Measurements from ENCODE around the gene RBM39.
A peak's percentile ranks its signal among the peaks of the same experiment; 100 is the strongest.
"Not testable (repeated sequence)": the region's sequence is repeated elsewhere in the genome, so short reads cannot be mapped to it uniquely, and the experiment has no call there.

RBM39 gene

DNA sequence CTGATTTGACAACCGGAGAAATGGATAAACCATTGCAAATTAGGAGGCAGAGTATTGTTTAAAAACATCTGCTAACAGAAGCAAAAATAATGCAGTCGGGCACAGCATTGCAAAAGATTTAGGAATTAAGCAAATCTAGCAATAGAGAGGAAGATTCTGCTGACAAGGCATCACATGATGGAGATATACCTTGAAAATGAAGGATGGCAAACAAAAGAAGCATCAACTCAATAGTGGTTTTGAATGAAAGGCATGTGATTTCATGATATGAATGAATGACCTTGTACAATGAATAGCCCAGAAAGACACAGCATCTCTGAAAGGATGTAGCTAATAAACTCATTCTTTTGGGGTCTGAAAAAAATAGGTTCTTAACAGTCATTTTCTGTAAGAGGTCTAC is 8.6 kb upstream of the RBM39 start:
- DNase-seq (ENCODE audit: low spot score), result no peak

DNA sequence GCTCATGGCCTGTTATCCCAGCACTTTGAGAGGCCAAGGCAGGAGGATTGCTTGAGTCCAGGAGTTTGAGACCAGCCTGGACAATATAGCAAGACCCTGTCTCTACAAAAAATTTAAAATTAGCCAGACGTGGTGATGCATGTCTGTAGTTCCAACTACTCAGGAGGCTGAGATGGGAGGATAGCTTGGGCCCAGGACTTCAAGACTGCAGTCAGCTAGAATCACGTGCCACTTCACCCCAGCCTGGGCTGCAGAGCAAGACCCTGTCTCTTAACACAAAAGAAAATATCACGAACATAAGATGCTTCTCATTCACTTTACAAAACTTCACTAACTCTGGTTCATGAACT is 2.4 kb upstream of the RBM39 start:
- not testable (repeated sequence) for DNase-seq (ENCODE audit: low spot score)

DNA sequence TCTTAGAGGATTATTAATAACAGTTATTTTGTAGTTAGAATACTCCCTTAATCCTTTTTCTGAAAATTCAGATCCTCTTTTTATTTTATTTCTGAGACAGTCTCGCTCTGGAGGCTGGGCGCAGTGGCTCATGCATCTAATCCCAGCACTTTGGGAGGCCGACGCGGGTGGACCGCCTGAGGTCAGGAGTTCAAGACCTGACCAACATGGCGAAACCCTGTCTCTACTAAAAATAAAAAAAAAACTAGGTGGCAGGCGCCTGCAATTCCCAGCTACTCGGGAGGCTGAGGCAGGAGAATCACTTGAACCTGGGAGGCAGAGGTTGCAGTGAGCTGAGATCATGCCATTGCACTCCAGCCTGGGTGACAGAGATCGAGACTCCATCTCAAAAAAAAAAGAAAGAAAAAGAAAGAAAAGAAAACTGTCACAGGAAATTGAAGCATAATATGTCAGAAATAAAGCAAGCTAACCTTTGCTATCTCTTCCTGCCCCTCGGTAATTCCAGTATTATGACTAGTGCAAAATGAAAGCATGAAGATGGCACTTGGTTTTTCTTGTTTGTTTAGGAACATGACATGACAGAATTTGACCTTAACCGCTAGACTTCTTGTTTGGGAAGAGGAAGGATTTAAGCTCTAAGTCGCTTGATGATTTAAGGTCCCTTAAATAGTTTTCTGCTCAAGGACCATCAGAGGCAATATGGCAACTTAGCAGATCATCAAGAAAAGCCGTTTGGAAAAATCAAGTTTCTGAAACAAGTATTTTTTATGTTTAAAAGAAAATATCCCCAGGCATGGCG is 1.8 kb upstream of the RBM39 start:
- peak; percentile 23 for DNase-seq (ENCODE audit: low spot score)

DNA sequence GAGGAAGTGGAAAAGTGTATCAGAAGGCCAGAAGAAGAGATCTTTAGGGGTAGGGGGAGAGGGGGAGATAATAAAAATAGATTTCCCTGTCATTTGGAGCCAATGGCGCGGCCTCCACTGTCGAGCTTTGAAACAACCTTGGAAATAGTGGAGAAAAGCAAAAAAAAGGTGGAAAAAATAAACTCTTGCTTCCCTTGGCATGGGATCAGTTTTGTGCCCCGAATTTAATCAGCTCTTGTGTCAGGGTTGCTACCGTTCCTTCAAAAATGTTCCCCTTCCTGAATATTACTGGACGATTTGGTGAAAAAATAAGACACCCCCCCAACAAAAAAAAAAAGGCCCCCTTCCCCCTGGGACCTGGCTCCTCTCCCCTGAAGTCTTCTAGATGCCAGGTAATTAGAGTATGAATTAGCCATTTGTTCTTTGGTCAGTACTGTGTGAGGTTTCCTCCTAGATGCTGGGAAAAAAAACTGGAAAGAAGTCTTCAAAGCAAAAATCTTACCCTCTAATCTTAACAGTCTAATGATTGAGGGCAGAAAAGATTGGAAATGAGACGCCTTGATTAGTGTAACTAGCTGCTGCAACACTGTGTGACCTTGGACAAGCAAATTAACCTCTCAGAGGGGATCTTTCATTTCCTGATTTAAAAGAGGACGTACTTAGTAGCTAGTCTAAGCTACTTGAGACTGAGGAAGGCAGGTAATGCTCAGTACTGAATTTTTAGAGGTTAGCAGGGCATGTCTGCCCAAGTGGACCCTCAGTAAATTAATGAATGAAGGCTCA is 872 bp upstream of the RBM39 start:
- DNase-seq (ENCODE audit: low spot score), result peak; percentile 36

DNA sequence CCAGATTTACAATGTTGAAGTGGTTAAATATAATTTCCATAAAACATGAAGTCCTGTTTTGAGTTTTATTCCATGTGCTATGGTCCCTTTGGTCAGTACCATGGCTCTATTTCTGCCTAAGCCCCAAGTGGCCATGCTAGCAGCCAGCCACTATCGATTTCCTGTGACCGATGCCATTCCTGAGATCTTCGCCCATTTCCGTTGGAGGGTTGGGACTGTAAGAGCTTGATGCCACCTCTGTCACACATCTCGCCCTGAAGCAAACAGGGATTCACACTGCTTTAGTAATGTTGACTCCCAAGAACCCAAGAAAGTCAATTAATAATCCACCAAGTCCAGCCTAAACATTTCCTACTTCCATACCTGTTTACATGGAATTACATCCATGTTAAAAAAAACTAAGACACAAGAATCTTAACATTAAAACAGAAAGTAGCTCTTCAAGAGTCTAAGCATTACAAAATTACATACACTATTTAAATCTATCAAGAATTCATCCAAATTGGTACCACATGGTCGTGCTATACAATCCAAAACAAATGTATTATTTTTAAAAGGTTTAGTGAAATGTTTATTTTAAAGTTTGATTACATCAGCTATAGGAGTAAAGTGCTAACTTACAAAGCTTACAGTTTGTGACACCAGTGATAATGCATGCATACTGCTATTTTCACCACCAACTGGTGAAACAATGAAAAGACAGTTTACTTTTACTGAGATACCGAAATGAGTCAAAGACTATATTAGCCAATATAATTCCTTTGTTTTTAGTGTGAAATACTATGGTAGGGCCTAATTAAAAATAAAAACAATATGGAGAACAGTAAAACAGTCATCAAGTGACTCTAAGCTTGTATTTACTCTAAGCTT is 2.5 kb downstream of the RBM39 start:
- DNase-seq (ENCODE audit: low spot score), result peak; percentile 15

DNA sequence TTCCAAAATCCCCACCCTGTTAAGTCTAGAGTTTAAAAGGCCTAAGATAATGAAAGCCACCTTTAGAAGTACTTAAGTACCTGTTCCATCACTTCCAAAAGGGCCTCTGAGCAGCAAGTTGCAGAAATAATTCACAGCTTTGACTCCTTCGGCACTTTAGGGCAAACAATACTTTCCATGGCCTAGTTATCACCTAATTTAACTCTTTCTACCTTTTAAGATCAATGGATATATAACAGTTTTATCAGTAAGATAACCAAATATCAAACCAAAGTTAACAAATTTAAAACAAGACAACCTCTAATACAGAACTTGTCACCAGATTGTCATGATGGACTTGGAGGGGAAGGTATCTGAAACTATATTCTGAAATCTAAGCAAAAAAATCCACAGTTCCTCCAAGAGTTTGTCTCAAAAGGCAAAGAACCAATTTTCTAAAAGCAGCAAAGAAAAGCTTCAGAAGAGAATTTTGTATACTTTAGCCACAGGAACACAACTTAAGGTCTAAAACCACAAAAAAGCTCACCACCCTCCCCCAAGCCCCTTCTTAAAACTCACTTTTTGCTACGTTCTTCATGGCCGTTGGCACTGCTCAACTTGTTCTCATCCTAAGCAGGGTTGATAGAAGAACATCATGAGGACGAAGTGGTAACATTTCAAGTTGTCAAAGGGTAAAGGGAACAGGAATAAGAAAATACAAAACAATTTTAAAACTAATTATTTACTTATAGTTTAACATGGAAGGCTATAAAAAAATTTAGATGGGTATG is 3.5 kb downstream of the RBM39 start:
- DNase-seq (ENCODE audit: low spot score), result no peak

DNA sequence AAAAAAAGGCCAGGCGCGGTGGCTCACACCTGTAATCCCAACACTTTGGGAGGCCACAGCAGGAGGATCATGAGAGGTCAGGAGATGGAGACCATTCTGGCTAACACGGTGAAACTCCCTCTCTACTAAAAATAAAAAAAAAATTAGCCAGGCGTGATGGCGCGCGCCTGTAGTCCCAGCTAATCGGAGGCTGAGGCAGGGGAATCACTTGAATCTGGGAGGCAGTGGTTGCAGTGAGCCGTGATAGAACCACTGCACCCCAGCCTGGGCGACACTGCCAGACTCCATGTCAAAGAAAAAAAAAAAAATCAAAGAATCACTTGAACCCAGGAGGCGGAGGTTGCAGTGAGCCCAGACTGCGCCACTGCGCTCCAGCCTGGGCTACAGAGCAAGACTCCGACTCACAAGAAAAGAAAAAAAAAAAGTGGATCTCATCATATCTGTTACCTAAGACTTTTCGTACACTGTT is 4.2 kb downstream of the RBM39 start:
- no peak for DNase-seq (ENCODE audit: low spot score)

DNA sequence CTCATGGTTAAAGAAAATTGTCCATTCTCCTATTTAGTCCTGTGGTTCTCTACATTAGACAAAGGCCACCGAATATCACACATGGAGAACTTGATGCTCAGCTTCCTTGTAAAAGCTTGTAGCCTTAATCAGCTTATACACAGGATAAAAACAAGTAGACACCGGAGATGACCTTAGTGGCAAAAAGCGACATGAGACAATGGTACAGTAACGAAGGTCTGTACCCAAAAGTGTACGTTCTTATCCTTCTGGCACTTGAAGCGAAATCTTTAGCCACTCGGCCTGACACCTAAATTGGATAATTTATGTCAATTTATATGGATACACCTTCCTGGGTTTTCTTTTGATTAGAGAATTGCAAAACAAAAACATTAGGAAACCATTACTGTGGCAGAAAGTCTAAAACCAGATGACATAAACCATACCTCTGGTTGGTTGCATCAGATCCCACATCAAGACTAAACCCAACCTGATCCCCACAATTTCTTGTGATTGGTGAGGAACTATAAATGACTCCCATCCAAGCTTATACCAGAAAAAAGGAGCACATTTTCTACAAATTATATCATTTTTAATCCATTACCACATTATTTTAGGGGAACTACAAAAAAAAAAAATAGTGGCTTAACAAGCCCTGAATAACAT is 6.1 kb downstream of the RBM39 start:
- no peak for DNase-seq (ENCODE audit: low spot score)

DNA sequence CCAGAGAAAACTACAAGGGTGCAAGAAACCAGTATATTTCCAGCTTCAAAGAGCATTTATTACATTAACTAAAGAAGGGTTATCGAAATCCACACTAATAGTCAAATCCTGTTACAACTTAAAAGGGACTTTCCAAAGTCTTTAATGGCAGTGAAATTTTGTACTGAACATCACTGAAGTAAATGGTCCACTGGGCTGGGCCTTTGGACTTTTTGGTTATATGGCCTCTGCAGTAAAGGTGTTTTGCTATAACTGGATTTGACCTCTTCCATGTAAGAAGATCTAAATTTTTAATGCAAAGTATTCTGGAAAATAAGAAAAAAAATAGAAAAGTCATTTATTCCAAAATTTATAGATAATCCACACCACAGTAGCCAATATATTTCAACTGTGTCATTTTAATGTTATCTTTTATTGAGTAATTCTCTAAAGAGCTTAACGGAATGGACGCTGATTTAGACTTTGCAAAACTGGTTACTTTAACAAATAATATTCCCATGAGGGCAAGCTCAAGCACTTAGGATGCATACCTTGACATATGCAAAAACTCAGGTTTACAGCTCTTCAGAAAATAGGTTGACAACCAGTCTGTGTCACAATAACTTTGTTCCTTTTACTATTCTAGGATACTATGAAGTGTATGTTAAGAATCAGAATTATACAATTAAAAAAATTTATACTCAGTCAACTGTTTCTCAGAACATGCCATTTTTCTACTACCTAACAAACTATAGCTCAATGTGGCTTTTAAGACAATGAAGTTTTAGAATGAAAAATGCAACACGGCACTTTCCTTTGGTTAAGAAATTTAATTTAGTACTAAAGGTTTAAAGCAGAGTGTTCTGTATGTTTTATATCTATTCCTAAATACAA is 7.0 kb downstream of the RBM39 start:
- DNase-seq (ENCODE audit: low spot score), result no peak

DNA sequence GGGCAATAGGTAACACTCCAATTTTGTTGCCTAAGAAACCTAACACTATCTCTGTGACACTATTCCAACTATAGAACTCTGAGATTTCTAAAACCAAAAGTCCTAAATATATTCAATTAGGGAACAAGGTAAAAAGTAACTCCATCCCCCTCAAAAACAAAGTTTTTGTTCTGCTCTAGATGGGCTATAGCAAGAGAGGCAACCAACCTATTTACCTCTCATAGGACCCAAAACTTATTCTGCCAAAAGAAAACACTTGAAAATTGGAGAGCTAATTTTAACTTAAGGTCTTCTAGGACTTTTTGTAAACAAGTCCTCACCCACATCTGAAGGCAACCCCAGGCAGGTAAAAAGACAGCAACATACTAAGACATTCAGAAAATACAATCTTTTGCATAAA is 7.7 kb downstream of the RBM39 start:
- no peak for DNase-seq (ENCODE audit: low spot score)

DNA sequence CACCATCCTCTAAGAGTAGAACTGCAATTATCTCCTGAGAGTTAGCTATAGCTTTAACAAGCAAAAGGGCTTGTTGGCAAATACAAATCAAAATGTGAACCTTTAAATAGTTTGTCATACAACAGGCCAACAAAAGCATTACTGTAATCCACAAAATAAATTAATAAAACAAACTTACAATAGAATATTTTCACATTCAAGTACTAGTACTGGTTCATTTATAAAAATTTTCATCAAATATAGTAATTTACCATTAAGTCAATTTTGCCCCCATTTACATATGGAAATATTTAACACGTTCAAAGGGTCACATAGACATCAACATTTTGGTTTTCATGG is 9.4 kb downstream of the RBM39 start:
- no peak for DNase-seq (ENCODE audit: low spot score)

DNA sequence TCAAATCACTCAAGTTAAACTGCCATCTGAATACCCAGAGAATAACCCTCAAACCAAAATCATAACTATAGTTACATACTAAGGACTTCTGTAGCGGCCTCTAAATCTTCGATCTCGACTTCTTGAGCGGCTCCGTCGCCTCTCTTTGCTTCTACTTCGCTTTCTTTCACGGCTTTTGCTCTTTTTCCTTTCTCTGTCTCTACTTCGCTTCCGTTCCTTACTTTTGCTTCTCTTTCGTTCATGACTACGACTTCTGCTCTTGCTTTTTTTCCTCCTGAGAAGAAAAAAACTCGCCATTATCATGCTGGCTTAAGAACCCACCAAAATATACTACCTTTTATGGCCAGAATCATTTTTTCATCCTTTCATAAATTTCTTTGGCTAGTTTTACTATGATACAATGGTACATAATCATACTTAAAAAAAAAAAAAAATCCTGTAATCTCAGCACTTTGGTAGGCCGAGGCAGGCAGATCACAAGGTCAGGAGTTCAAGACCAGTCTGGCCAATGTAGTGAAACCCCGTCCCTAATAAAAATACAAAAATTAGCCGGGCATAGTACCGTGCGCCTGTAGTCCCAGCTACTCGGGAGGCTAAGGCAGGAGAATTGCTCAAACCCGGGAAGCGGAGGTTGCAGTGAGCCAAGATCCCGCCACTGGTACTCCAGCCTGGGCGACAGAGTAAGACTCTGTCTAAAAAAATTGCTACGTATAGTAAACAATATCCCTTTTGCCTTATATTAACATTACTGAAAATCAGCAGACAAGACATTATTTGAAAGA is 10.0 kb downstream of the RBM39 start:
- DNase-seq (ENCODE audit: low spot score), result no peak

DNA sequence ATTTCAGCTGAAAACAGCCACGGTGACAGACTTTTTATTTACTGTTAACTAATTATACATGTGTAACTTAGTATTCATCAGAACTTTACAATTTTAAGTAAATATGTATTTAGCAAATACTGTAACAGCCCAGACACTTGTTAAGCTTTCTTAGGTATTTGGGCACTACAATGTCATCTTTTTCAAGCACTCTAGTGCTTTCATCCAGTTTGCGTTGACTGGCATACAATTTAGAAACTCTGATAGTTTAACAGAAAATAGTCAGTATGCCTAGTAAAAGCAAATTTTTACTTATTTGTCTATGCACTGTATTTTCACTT is 10.6 kb downstream of the RBM39 start:
- no peak for DNase-seq (ENCODE audit: low spot score)

DNA sequence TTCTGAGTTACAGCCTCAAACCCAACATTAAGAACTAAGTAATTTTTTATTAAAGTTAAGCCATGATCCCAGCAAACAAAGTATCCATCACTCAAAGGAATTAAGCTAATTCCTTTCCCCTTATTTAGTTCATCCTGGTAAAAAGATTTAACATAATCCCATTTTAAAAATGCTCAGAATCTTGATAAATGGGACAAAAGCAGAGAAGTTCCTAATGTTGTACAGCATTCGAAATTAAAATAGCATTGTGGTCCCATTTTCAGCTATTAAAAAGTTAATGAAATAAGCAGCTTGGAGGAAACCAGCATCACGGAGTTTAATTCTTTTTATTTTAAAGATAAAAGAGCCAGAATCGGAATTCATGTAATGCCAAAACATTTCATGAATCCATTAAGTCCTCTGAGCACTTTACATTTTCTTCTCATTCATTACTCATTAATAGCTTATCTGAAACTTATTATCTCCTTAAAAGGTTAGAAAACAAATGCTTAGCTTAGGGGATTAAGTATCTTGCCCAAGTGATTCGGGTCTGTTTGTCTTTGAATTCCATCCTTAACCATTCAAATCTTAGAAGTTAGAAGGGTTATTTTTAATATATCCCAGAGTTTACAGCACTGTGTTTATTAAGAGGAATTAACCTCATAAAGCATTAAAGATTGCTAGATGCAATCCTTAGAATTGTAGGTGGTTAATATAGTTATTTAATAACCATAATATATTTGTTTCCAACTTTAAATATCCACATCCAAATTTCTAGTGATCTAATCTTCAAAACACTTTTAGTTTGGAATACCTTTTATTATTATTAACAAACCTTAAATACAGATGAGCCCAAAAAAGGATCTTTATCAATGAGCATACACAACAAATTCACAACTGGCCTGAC is 11.2 kb downstream of the RBM39 start:
- no peak for DNase-seq (ENCODE audit: low spot score)

DNA sequence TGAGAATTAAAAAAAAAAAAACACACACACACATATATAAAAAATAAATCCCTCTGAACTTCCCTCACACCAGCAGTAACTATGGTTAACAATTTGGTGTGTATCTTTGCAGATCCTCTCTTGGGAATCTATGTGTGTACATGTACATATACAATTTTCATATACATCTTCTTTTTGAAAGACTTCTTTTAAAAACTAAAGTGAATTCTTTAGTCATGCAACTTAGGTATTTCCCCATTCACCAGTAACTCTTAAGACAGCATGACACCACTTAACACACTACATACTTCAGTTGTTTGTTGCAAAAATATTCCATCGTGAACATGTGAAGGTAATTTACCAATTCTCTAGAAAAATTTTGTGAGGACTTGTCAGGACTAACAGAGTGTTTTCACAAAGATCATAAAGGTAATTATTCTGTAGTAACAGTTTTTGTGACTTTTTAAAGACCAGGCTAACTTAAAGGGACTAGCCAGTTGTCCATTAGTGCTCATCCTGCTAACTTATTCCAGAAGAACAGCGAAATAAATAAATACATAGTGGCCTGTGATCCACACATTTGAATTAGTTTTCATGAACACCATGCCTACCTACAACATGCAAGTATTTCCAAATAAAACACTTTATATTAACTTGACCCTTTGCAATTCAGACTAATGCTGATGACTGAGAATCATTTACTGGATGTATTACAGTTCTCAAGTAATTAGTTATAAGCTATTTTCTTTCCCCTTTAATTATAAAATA is 12.1 kb downstream of the RBM39 start:
- DNase-seq (ENCODE audit: low spot score), result no peak

DNA sequence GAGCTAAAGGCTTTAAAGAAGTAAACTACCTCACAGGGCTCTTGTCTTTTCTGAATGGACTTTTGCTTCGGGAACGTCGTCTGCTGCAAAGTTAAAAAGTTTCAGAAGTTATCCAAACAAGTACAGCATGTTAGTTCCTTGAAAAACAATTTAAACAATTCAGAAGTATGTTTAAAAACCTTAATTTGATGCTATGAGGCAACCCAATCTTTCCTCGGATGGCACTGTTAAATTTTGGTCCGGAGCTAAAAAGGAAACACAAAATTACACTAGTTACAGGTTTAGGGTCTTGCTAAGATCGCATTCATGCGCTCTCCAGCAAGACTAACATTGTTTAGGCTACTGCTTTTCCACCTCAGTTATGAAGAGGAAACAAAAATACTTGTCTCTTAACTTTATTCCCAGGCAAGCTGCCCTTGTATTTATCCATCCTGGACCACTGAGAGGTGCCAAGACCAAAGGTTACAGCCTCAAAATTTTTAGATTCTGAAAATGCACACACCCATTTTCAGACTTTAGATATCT is 12.7 kb downstream of the RBM39 start:
- DNase-seq (ENCODE audit: low spot score), result no peak

DNA sequence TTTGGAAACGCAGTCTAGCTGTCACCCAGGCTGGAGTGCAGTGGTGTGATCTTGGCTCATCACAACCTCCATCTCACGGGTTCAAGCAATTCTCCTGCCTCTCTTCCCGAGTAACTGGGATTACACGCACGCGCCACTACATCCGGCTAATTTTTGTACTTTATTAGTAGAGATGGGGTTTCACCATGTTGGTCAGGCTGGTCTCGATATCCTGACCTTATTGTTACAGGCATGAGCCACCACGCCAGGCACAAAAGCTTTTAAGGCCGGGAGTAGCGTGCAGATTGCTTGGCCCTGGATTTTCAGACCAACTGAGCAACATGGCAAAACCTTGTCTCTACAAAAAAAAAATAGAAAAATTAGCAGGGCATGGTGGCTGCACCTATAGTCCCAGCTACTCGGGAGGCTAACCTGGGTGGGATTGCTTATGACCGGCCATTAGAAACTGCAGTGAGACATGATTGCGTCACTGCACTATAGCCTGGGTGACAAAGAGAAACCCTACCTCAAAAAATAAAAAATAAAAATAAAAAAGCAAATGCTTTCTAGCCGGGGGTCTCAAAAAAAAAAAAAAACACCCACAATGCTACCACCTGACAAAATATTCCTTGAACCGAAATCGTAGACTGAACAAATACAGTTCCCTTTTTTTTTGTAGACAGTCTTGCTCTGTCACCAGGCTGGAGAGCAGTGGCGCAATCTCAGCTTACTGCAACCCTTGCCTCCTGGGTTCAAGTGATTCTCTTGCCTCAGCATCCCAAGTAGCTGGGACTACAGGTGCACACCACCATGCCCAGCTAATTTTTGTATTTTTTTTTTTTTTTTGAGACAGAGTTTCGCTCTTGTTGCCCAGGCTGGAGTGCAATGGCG is 15.0 kb downstream of the RBM39 start:
- DNase-seq (ENCODE audit: low spot score), result no peak
